GM18867 (cell line): Measurements from ENCODE around the gene CCDC187.

ENCODE experiments used
- ATAC-seq: cut with Tn5 transposase; IDR thresholded peaks from one replicate; pipeline ENCODE4 v1.9.1; 2021; ENCODE audit warnings: mild to moderate bottlenecking, moderate library complexity; ENCODE audit not compliant: unreplicated experiment

Gene CCDC187

GRCh38 chr9:136257381-136258298 is 46.3 kb downstream of the CCDC187 start:
- no peak for ATAC-seq

- no peak for ATAC-seq
Measured at GRCh38 chr9:136255896-136256890, 47.7 kb downstream of the CCDC187 start.

DNA sequence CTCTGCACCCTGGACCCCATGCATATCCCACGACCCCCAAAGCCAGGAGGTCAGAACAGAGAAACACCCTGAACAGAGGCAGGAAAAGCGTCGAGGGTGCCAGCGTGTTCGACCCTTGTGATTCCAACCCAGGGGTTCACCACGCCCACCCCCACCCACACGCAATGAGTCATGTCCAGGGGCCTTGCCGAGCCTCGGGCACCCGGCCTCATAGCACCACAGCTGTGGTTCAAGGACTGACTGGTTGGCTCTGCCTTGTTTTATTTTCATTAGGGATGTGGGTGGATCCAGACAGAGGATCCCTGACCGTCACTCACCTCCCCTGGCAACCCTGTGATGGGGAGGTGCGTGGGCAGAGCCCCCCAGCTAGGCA is 48.7 kb downstream of the CCDC187 start:
- no peak for ATAC-seq

DNA sequence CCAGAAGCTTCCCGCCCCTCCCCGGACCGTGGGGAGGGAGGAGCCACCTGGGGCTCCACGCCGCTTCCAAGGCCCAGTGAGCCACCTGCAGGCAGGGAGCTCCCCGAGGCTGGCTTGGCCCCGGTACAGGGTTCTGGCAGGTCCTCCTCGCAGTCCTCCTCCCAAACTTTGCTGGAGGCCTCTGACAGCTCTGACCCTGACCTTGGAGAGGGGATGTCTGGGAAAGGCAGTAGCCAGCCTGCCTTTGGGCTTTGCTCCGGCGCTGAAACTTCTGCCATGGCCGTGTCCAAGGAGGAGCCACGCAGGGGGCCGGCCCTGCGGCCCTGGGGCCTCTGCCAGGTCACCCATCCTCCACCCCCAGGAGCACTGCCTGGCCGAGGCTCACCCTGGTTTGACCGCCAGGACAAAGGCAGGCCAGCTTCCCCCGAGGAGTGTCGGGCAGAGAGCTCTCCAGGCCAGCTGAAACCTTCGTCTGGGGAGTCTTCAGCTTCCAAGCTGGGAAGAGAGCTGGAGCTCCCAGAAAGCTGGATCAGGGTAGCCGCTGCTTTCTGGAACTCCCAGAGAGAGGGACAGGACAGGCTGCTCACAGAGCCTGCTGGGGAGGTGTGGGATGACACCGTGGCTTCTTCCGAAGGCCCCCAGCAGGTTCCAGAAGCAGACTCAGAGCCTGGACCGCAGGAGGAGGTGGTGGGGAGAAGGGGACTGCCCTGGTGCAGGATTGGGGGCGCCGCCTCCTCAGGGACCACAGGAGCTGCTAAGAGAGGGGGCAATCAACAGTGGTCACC is 49.3 kb downstream of the CCDC187 start:
- ATAC-seq = no peak

- ATAC-seq = no peak
Measured at GRCh38 chr9:136253246-136254130, 50.4 kb downstream of the CCDC187 start.

GRCh38 chr9:136252846-136253245 is 51.0 kb downstream of the CCDC187 start:
- ATAC-seq = no peak

DNA sequence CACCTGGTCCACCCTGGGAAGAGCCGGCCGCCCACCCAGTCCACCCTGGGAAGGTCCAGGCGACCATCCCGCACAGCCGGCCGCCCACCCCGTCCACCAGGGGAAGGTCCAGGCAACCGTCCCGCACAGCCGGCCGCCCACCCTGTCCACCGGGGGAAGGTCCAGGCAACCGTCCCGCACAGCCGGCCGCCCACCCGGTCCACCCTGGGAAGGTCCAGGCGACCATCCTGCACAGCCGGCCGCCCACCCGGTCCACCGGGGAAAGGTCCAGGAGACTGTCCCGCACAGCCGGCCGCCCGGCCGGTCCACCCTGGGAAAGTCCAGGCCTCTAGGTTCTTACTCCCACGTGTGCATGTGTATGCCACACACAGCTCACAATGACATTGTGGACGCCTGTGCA is 51.6 kb downstream of the CCDC187 start:
- ATAC-seq = no peak

DNA sequence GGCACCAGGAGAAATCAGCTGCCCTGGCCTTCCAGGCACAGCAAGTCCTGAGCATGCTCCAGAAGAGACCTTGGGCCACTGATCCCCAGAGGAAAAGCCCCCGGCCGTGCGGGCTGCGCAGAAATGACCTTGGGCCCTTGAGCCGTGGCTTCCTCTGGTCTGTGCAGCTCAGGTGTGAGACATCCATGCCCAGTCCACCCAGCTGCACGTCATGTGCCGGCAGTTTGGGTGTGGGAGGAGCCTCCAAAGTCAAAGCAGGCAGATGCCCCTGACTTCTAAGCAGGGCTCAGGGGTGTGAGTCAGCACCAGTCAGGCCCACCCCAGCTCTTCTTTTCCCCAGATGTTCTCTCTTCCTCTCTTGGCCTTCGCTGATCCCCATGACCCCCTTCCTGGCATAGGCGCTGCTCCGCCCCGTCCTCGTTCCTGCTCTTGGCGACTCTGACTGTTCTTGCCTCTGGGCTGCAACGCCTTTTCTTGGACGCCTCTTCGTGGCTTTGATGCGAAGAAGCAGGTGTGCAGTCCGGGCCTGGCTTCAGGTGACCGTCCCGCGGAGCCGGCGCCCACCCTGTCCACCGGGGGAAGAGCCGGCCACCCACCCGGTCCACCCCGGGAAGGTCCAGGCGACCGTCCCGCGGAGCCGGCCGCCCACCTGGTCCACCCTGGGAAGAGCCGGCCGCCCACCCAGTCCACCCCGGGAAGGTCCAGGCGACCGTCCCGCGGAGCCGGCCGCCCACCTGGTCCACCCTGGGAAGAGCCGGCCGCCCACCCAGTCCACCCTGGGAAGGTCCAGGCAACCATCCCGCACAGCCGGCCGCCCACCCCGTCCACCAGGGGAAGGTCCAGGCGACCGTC is 52.4 kb downstream of the CCDC187 start:
- ATAC-seq = no peak

DNA sequence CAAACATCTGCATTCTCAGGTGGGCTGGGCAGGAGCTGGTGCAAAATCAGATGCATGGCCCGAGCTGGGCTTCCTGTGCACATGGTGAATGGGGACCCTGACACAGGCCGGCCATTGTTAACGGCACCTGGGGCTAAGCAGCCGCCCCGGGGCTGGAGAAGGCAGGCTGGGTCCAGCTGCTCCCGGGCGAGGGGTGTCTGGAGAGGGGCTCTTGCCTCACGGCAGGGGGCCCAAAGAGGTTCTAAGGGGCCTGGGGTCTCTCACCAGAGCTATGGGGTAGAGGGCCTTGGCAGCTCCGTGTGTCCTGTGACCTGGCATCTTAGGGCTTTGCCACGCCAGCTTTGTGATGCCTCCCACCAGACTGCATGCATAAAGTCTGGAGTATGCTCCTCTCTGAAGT is 53.2 kb downstream of the CCDC187 start:
- ATAC-seq = no peak

GRCh38 chr9:136249877-136250559 is 53.9 kb downstream of the CCDC187 start:
- ATAC-seq = no peak

DNA sequence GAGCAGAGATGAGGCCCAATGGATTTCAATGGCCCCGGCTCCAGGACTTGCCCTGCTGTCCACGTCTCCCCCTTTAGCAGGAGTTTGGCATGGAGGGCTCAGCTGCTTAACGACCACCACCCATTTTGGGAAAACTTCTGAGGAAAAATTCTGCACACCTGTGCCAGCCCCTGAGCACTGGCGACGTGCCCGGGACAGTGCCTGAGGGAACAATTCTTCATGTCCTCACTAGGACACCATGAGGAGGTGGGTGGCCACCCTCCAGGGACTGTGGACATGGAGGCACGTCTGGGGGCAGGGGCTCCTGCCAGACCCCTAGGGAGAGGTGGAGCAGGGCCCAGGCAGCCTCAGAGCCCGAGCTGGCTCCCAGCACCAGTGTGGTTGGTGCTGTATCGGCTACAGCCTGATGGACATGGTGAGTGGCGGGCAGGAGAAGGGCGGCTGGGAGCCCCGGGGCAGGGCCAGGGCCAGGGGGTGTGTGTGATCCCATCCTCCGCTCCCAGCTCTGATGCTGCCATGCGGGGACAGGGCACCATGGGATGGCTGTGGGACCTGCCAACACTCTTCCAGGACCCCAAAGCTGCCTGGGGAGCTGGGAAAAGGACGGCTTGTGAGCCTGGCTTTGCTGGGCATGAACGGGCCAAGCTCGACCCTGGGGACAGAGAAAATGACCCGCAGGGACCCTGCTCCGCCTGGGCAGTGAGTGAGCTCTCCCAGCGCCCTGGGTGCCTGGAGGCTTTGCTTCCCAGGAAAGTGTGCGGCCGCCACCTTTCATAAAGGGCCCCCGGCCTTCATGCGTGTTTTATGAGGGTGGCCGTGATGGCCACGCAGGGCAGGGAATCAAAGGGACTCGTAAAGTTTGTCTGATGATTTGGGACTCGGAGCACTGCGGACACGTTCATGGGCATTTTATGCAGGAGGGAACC is 54.7 kb downstream of the CCDC187 start:
- ATAC-seq = no peak

DNA sequence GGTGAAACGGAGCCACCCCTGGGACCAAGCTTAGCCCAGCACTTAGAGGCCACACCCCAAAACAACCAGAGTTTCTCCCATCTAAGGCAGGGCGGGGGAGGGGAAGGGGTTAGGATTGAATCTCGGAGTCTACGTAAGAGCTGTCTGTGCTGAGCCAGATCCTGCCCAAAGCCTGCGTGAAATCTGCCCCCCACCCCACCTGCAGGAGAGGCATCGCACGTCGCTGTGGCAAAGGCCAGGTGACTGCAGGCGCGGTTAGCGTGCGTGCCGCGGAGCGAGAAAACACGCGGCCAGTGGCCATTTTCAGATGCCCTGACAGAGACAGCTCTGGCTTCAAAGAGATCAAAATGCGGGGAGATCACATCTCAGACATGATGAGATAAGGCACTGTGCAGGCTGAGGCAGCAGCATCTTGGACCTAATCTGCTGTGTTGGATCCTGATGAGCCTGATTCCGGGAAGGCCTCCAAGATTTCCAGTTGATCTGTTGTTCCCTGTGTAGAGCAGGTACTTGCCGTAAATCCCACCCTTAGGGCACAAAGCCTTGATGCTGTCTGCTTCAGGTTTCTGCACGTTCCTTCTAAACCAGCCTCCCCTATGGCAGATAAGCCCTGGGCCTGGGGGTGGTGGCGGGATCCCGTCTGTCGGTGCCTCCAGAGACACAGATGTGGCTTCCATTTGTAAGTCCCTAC is 55.8 kb downstream of the CCDC187 start:
- no peak for ATAC-seq

GRCh38 chr9:136247551-136247916 is 56.4 kb downstream of the CCDC187 start:
- ATAC-seq = no peak

DNA sequence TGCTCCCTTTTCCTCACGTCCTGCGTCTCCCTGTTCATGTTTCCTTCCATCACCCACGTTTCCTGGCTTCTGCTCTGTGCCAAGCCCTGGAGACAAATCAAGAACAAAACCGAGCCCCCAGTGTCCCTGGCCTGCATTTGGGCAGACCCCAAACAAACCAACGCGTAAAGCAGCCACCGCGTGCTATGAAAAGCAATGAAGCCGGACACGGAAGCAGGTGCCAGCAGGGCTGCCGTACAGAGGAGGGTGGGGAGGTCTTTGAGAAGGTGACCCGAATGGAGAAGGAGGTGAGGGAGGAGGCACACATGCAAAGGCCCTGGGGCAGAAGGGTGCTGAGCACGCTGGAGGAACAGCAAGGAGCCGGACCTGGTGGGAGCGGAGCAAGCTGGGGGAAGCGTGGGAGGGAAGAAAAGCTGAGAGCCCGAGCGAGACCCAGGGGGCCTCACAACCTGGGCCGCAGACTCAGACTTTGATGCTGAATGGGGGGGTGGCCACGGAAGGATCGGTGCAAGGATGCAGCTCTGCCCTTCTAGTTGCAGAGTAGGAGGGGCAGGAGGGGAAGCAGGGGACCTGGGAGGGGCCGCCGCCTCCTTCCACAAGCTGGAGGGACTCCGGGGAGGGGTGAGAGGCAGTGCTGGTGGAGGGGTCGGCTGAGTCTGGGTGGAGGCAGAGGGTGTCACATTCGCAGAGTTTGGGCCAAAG is 56.9 kb downstream of the CCDC187 start:
- no peak for ATAC-seq

- peak; percentile 66 for ATAC-seq
Measured at GRCh38 chr9:136245219-136246150, 58.4 kb downstream of the CCDC187 start, which contains the start of gene QSOX2. Gene QSOX2, minus strand, starts transcription at chr9:136245812. Its CDS starts 9 bp downstream, at chr9:136245803.
